ENCODE data around the gene SECISBP2.

Gene SECISBP2

DNA sequence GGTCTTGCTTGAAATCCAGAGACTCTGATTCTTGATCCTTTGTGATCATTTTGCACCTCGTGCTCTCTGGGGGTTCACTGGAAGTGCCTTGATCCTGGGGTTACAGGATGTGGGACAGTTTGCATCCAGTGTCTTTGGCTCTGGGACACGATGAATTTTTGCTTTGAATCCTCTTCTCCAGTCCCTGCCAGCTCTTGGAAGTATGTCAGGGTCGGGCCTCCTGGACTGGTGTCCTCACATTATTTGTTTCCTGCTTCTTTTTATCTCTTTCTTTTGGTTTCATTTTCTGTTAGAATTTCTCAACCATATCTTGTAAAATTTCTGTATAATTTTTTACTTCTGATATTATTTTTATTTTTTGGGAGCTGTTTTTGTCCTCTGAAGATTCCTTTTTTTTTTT, 34.2 kb downstream of the SECISBP2 start:
- no peak for TF ChIP-seq CREB1 (IDR thresholded peaks at IDR 0.05; ENCODE audit: low read depth)
- no peak for TF ChIP-seq YY1 (IDR thresholded peaks at IDR 0.05; ENCODE audit: low read depth)
- no peak for TF ChIP-seq EP300 (IDR thresholded peaks at IDR 0.05; ENCODE audit: borderline replicate concordance)
- TF ChIP-seq TAF1 (IDR thresholded peaks at IDR 0.05; ENCODE audit: low read depth), result no peak
- TF ChIP-seq, protein P1, sequence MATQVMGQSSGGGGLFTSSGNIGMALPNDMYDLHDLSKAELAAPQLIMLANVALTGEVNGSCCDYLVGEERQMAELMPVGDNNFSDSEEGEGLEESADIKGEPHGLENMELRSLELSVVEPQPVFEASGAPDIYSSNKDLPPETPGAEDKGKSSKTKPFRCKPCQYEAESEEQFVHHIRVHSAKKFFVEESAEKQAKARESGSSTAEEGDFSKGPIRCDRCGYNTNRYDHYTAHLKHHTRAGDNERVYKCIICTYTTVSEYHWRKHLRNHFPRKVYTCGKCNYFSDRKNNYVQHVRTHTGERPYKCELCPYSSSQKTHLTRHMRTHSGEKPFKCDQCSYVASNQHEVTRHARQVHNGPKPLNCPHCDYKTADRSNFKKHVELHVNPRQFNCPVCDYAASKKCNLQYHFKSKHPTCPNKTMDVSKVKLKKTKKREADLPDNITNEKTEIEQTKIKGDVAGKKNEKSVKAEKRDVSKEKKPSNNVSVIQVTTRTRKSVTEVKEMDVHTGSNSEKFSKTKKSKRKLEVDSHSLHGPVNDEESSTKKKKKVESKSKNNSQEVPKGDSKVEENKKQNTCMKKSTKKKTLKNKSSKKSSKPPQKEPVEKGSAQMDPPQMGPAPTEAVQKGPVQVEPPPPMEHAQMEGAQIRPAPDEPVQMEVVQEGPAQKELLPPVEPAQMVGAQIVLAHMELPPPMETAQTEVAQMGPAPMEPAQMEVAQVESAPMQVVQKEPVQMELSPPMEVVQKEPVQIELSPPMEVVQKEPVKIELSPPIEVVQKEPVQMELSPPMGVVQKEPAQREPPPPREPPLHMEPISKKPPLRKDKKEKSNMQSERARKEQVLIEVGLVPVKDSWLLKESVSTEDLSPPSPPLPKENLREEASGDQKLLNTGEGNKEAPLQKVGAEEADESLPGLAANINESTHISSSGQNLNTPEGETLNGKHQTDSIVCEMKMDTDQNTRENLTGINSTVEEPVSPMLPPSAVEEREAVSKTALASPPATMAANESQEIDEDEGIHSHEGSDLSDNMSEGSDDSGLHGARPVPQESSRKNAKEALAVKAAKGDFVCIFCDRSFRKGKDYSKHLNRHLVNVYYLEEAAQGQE (IDR thresholded peaks at IDR 0.05; ENCODE audit: low read depth), result no peak
- no peak for TF ChIP-seq ZBTB7A (IDR thresholded peaks at IDR 0.05; ENCODE audit: low read depth)
- TF ChIP-seq, protein P2, sequence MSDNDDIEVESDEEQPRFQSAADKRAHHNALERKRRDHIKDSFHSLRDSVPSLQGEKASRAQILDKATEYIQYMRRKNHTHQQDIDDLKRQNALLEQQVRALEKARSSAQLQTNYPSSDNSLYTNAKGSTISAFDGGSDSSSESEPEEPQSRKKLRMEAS (IDR thresholded peaks at IDR 0.05), result no peak
- no peak for TF ChIP-seq TCF12 (IDR thresholded peaks at IDR 0.05; ENCODE audit: low read depth)
- TF ChIP-seq NFIC (IDR thresholded peaks at IDR 0.05), result no peak
- TF ChIP-seq RAD21 (IDR thresholded peaks at IDR 0.05; ENCODE audit: low read depth), result no peak
- no peak for TF ChIP-seq FOXM1 (IDR thresholded peaks at IDR 0.05; ENCODE audit: borderline replicate concordance, low read depth)
- no peak for TF ChIP-seq CEBPB (IDR thresholded peaks at IDR 0.05)
- TF ChIP-seq EGR1 (IDR thresholded peaks at IDR 0.05), result no peak
- TF ChIP-seq TEAD4 (IDR thresholded peaks at IDR 0.05), result no peak
- TF ChIP-seq, protein P3, sequence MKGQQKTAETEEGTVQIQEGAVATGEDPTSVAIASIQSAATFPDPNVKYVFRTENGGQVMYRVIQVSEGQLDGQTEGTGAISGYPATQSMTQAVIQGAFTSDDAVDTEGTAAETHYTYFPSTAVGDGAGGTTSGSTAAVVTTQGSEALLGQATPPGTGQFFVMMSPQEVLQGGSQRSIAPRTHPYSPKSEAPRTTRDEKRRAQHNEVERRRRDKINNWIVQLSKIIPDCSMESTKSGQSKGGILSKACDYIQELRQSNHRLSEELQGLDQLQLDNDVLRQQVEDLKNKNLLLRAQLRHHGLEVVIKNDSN (IDR thresholded peaks at IDR 0.05), result no peak

DNA sequence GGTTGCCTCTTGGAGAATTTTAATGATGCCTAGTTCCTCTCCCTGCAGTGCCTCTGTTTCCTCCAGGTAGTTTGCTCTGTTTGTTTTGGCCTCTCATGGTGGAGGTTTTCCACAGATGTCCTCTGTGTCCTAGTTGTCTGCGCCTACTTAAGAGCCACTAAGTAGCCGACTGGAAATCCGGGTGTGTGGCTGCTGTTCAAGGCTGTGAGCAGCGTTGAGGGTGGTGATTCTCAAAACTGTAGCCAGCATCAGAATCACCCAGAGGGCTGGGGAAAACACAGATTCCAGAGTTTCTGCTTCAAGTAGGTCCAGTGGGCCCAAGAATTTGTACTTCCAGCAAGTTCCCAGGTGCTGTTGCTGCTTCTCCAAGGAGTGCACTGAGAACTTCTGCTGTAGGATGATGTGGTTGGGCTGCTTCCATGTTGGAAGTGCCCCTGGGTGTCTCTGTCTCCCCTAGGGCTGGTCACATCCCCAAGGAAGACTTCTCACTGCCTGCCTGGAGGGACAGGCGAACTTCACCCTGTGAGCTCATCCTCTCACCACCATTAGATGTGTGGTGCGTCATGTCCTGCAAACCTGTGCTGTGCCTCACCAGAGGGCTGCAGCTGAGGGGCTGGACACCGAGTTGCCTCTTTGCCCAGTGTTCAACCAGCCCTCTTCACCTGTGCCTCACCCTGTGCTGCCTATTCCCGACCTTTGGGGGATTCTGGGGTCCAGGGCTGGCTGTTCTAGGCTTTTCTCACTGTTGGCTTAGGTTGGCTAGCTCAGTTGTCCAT, 34.8 kb downstream of the SECISBP2 start:
- TF ChIP-seq YY1 (IDR thresholded peaks at IDR 0.05; ENCODE audit: low read depth) (no peak), FOXM1 (IDR thresholded peaks at IDR 0.05; ENCODE audit: borderline replicate concordance, low read depth) (no peak), TEAD4 (IDR thresholded peaks at IDR 0.05) (no peak), EP300 (IDR thresholded peaks at IDR 0.05; ENCODE audit: borderline replicate concordance) (no peak), RAD21 (IDR thresholded peaks at IDR 0.05; ENCODE audit: low read depth) (no peak), CEBPB (IDR thresholded peaks at IDR 0.05) (no peak), CREB1 (IDR thresholded peaks at IDR 0.05; ENCODE audit: low read depth) (no peak), TAF1 (IDR thresholded peaks at IDR 0.05; ENCODE audit: low read depth) (no peak), TCF12 (IDR thresholded peaks at IDR 0.05; ENCODE audit: low read depth) (no peak), ZBTB7A (IDR thresholded peaks at IDR 0.05; ENCODE audit: low read depth) (no peak), EGR1 (IDR thresholded peaks at IDR 0.05) (no peak), NFIC (IDR thresholded peaks at IDR 0.05) (no peak)
- TF ChIP-seq, protein P1 (IDR thresholded peaks at IDR 0.05; ENCODE audit: low read depth), result no peak
- TF ChIP-seq, protein P2 (IDR thresholded peaks at IDR 0.05), result no peak
- TF ChIP-seq, protein P3 (IDR thresholded peaks at IDR 0.05), result no peak

DNA sequence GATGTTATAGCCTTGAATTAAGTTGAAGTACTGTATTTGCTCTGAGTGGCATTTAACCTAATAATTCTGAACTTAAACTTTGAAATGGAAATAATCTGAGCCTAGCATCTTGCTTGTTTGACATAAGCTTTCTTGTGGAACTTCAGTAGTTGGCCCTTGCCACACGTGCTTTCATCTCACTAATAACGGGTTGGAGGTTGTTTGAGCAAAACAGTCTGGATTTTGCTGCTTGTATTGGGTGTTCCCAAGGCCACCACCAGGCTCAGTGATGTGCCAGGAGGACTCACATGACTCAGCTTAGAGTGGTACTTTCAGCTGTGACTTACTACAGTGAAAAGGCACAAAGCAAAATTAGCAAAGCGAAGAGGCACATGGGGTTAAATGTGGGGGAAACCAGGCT, 35.7 kb downstream of the SECISBP2 start:
- no peak for TF ChIP-seq YY1 (IDR thresholded peaks at IDR 0.05; ENCODE audit: low read depth)
- no peak for TF ChIP-seq TEAD4 (IDR thresholded peaks at IDR 0.05)
- TF ChIP-seq NFIC (IDR thresholded peaks at IDR 0.05), result no peak
- TF ChIP-seq EGR1 (IDR thresholded peaks at IDR 0.05), result no peak
- TF ChIP-seq, protein P3 (IDR thresholded peaks at IDR 0.05), result no peak
- TF ChIP-seq CEBPB (IDR thresholded peaks at IDR 0.05), result no peak
- TF ChIP-seq TAF1 (IDR thresholded peaks at IDR 0.05; ENCODE audit: low read depth), result no peak
- TF ChIP-seq ZBTB7A (IDR thresholded peaks at IDR 0.05; ENCODE audit: low read depth), result no peak
- no peak for TF ChIP-seq FOXM1 (IDR thresholded peaks at IDR 0.05; ENCODE audit: borderline replicate concordance, low read depth)
- TF ChIP-seq RAD21 (IDR thresholded peaks at IDR 0.05; ENCODE audit: low read depth), result no peak
- TF ChIP-seq, protein P2 (IDR thresholded peaks at IDR 0.05), result no peak
- TF ChIP-seq, protein P1 (IDR thresholded peaks at IDR 0.05; ENCODE audit: low read depth), result no peak
- no peak for TF ChIP-seq CREB1 (IDR thresholded peaks at IDR 0.05; ENCODE audit: low read depth)
- no peak for TF ChIP-seq EP300 (IDR thresholded peaks at IDR 0.05; ENCODE audit: borderline replicate concordance)

Measured in Ishikawa (cell line).